HepG2 (cell line): ENCODE results near the gene LASP1. TPM values are rescaled to one million over a fixed set of nuclear protein-coding genes. Genes with fewer than 3 reads are reported as not detected.
"Not testable (repeated sequence)": the region's sequence is repeated elsewhere in the genome, so short reads cannot be mapped to it uniquely, and the experiment has no call there.

ENCODE experiments used
- ATAC-seq: fragments of 200-7000 bp; cut with Tn5 transposase; 3 replicates; pipeline ENCODE4 v1.9.1; 2020; ENCODE audit warnings: mild to moderate bottlenecking, moderate library complexity
- BruUV-seq: library from RNA; stranded (reverse); fragments of 400-500 nt; replicated peaks from 2 replicates; lab custom pipeline; 2021; lab: Mats Ljungman, UMichigan
- CTCF ChIA-PET: fragments of 300-600 bp; formaldehyde crosslinking; extraction: SDS; loops from one replicate; lab custom pipeline; 2021; ENCODE audit warnings: low total read pairs, inconsistent platforms, low intra/inter-chr PET ratio; lab: Yijun Ruan, JAX
- POLR2A ChIA-PET: fragments of 350-600 bp; sonication (Branson Sonifier 250); formaldehyde crosslinking; loops from one replicate; lab custom pipeline; 2020; ENCODE audit warnings: antibody characterized with exemption, inconsistent platforms; lab: Yijun Ruan, JAX
- DNase-seq: peaks from one replicate; pipeline ENCODE4 v3.0.0-alpha.2; 2015; ENCODE audit warnings: low spot score
- FAIRE-seq: peaks from 3 replicates; lab custom pipeline; 2011; peaks lifted over from hg19 to GRCh38; lab: Jason Lieb, UNC
- H2AFZ ChIP-seq: one replicate; pipeline ENCODE4 v1.6.1; 2011; ENCODE audit warnings: low read length, inconsistent platforms
- H3K27ac ChIP-seq: fragments of 300-600 bp; 3 replicates; pipeline ENCODE4 v1.8.0; 2011; ENCODE audit warnings: mixed run types, mild to moderate bottlenecking, mixed read lengths, low read length, inconsistent platforms; ENCODE audit not compliant: insufficient read depth; ENCODE audit errors: extremely low read length
- H3K27me3 ChIP-seq, 2 experiments: fragments of 200-600 bp in 1 of 2; 2 replicates in 1 of 2; 3 replicates in 1 of 2; pipeline versions ENCODE4 v1.6.0 to v1.8.0; 2011; ENCODE audit warnings: low read length in 2 of 2, mild to moderate bottlenecking in 2 of 2, moderate library complexity in 2 of 2, inconsistent platforms in 1 of 2; ENCODE audit not compliant: insufficient read depth in 2 of 2, control insufficient read depth in 1 of 2
- H3K36me3 ChIP-seq, 2 experiments: fragments of 200-600 bp in 1 of 2; replicated peaks in 1 of 2; 2 replicates in 1 of 2; 3 replicates in 1 of 2; pipeline versions ENCODE4 v1.5.1 to v1.8.0; 2011; ENCODE audit warnings: low read length in 2 of 2, inconsistent platforms in 1 of 2; ENCODE audit not compliant: insufficient read depth in 2 of 2, control insufficient read depth in 1 of 2
- H3K4me1 ChIP-seq: 2 replicates; pipeline ENCODE4 v1.5.1; 2012; ENCODE audit warnings: low read length, inconsistent platforms; ENCODE audit not compliant: insufficient read depth
- H3K4me2 ChIP-seq: 2 replicates; pipeline ENCODE4 v1.6.0; 2011; ENCODE audit warnings: low read depth, low read length, inconsistent platforms
- H3K4me3 ChIP-seq, 3 experiments: fragments of 200-600 bp in 1 of 3; sonication (generic), shearing (Covaris generic) in 1 of 3; replicated peaks in 1 of 3; 2 replicates each; pipeline ENCODE4 v1.5.1; 2011 to 2016; ENCODE audit warnings: low read length in 3 of 3, inconsistent platforms in 2 of 3, low read depth in 2 of 3, mild to moderate bottlenecking in 2 of 3, control low read depth in 1 of 3, mixed read lengths in 1 of 3; ENCODE audit not compliant: insufficient read depth in 1 of 3
- H3K79me2 ChIP-seq: one replicate; pipeline ENCODE4 v1.6.1; 2011; ENCODE audit warnings: low read length, inconsistent platforms; ENCODE audit not compliant: insufficient read depth
- H3K9ac ChIP-seq: 2 replicates; pipeline ENCODE4 v1.6.0; 2011; ENCODE audit warnings: mild to moderate bottlenecking, low read depth, low read length, inconsistent platforms; ENCODE audit not compliant: insufficient read depth
- H3K9me3 ChIP-seq: 2 replicates; pipeline ENCODE4 v1.5.1; 2012; ENCODE audit warnings: mild to moderate bottlenecking, low read length
- H4K20me1 ChIP-seq: 2 replicates; pipeline ENCODE4 v1.6.0; 2011; ENCODE audit warnings: inconsistent platforms, mild to moderate bottlenecking, low read length, moderate library complexity; ENCODE audit not compliant: insufficient read depth
- ASH2L ChIP-seq: fragments of 300-600, 200-600 bp; sonication (generic); IDR thresholded peaks from 2 replicates; pipeline ENCODE4 v1.7.0; 2017; ENCODE audit warnings: low read depth, mild to moderate bottlenecking, moderate library complexity, mixed read lengths, low read length; ENCODE audit not compliant: insufficient read length
- ZNF124 ChIP-seq: sonication (generic); formaldehyde crosslinking; IDR thresholded peaks from 2 replicates; pipeline ENCODE4 v1.4.0; 2020; ENCODE audit warnings: missing genetic modification reagents
- ZNF784 ChIP-seq: sonication (generic); formaldehyde crosslinking; IDR thresholded peaks from 2 replicates; pipeline ENCODE4 v1.5.1; 2020; ENCODE audit warnings: missing genetic modification reagents, mild to moderate bottlenecking, borderline replicate concordance
- ZSCAN25 ChIP-seq: sonication (generic); formaldehyde crosslinking; IDR thresholded peaks from 2 replicates; pipeline ENCODE4 v1.8.0; 2022; ENCODE audit warnings: mild to moderate bottlenecking, missing genetic modification reagents
- WGBS: methylation state at CpG from one replicate; pipeline ENCODE4 v1.1.6; 2017; ENCODE audit warnings: low lambda C conversion rate; 5-methylcytosine and 5-hydroxymethylcytosine counted together
- in situ Hi-C: cut with HindIII; loops from 2 replicates; pipeline ENCODE4 v1.10.0; 2017; ENCODE audit warnings: low pct_unique_long_range_greater_than_20kb; ENCODE audit not compliant: extremely low pct_ligation_motif_present
- intact Hi-C: fragments of 100-400 bp; cut with micrococcal nuclease; formaldehyde crosslinking; loops from one replicate; pipeline ENCODE4 v1.10.0; 2022; ENCODE audit not compliant: unreplicated experiment
- polyA plus RNA-seq, 8 experiments: library from polyadenylated mRNA; depleted of rRNA in 3 of 8; stranded (reverse) in 7 of 8; unstranded in 1 of 8; fragments of >200 nt; fragmentation: Illumina TruSeq in 4 of 8; extraction: Trizol in 4 of 8; gene quantifications; 2 replicates each; pipeline versions ENCODE4 v1.2.1 to v1.2.3, GENCODE V29; 2011 to 2016; ENCODE audit warnings: low read depth in 4 of 8, missing spikeins in 1 of 8, mixed read lengths in 1 of 8; ENCODE audit not compliant: insufficient read depth in 1 of 8
- total RNA-seq, 5 experiments: library from RNA; depleted of rRNA; stranded (reverse); fragments of >200 nt; fragmentation: Illumina TruSeq; extraction: Trizol; gene quantifications; 2 replicates each; pipeline ENCODE4 v1.2.3, GENCODE V29; 2016; ENCODE audit warnings: low read depth in 1 of 5
- TF ChIP-seq, protein P1 (sequence below), 2 experiments: fragments of 450-650 bp in 1 of 2; sonication (generic) in 1 of 2; formaldehyde crosslinking in 1 of 2; IDR thresholded peaks; 2 replicates each; pipeline versions ENCODE4 v1.6.1 to v1.8.0; 2016 to 2022; ENCODE audit warnings: antibody characterized with exemption in 1 of 2, mild to moderate bottlenecking in 1 of 2, missing genetic modification reagents in 1 of 2

LASP1 gene
- total and polyA plus RNA-seq, 2 of the 13 experiments (the other 11 are each of a cell fraction or from before 2014, with no cell fraction given), result 70.1 to 97.0 TPM

DNA sequence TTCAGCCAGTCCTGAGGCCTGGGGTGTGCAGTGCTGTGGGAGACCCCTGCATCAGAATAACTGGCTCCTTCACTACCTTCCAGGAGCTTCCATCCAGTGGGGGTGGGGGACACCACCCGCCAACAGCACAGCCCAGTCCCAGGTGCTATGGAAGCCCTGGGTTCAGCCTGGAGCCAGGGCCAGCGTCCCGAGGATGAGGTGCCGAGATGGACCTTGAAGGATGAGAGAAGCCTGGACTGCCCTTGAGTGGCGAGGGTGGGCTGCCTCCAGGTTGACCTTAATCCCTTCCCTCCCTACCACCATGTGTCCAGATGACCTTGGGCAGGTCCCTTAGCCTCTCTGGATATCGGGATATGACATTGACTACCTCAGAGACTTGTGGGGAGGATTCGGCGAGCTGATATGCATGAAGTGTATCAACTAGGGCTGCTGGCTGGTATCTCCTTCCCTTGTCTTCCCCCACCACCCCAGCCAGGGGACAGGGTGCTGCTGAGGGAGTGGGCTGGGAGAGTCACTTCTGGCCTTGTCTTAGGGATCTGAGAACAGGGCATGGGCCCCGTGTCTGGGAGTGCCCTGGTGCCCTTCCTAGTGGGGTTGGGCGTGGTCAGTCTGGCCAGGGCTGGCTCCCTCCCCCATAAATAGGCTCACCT, 41.3 kb downstream of the LASP1 start (continued):
- TF ChIP-seq, protein P1, sequence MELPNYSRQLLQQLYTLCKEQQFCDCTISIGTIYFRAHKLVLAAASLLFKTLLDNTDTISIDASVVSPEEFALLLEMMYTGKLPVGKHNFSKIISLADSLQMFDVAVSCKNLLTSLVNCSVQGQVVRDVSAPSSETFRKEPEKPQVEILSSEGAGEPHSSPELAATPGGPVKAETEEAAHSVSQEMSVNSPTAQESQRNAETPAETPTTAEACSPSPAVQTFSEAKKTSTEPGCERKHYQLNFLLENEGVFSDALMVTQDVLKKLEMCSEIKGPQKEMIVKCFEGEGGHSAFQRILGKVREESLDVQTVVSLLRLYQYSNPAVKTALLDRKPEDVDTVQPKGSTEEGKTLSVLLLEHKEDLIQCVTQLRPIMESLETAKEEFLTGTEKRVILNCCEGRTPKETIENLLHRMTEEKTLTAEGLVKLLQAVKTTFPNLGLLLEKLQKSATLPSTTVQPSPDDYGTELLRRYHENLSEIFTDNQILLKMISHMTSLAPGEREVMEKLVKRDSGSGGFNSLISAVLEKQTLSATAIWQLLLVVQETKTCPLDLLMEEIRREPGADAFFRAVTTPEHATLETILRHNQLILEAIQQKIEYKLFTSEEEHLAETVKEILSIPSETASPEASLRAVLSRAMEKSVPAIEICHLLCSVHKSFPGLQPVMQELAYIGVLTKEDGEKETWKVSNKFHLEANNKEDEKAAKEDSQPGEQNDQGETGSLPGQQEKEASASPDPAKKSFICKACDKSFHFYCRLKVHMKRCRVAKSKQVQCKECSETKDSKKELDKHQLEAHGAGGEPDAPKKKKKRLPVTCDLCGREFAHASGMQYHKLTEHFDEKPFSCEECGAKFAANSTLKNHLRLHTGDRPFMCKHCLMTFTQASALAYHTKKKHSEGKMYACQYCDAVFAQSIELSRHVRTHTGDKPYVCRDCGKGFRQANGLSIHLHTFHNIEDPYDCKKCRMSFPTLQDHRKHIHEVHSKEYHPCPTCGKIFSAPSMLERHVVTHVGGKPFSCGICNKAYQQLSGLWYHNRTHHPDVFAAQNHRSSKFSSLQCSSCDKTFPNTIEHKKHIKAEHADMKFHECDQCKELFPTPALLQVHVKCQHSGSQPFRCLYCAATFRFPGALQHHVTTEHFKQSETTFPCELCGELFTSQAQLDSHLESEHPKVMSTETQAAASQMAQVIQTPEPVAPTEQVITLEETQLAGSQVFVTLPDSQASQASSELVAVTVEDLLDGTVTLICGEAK (IDR thresholded peaks at IDR 0.05), result no peak
- TF ChIP-seq, protein P1 (CRISPR knock-in tag; IDR thresholded peaks at IDR 0.05), result no peak
- no peak for TF ChIP-seq ZNF784
- no peak for TF ChIP-seq ZNF124
- no peak for TF ChIP-seq ZSCAN25 (CRISPR knock-in tag)
- no peak for TF ChIP-seq ASH2L

DNA sequence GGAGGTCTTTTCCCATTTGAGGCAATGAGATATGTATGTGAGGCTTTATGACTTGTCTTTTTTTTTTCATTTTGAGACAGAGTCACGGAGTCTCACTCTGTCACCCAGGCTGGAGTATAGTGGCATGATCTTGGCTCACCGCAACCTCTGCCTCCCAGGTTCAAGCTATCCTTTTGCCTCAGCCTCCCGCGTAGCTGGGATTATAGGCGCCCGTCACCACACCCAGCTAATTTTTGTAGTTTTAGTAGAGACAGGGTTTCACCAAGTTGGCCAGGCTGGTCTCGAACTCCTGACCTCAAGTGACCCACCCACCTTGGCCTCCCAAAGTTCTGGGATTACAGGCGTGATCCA, 41.8 kb downstream of the LASP1 start:
- H3K9ac ChIP-seq, ATAC-seq, POLR2A ChIA-PET, H3K9me3 ChIP-seq, H3K27ac ChIP-seq, H3K4me3 ChIP-seq, H4K20me1 ChIP-seq, CTCF ChIA-PET, in situ Hi-C loops, H3K79me2 ChIP-seq, H2AFZ ChIP-seq, BruUV-seq, FAIRE-seq, H3K27me3 ChIP-seq, DNase-seq, H3K4me2 ChIP-seq: not testable (repeated sequence)
- 97% methylated on average over 8 of the region's 8 CpGs for WGBS
- intact Hi-C loops, result loop anchor here (10.0 kb wide), 1 partner anchor 243 kb away; the partner anchor contains the start of gene PLXDC1
- H3K36me3 ChIP-seq, result peaks cover 45 to 73% of the 10 kb centered on the region in 2 experiments; a peak in 4 of 5 replicates
- peaks cover 36% of the 10 kb centered on the region for H3K4me1 ChIP-seq
